ENCODE data around the gene B4GALT1. TPM values are rescaled to one million over a fixed set of nuclear protein-coding genes. Genes with fewer than 3 reads are reported as not detected.

B4GALT1 gene
- total RNA-seq, 1 experiment from 2014 or later, result 32.0 TPM

DNA sequence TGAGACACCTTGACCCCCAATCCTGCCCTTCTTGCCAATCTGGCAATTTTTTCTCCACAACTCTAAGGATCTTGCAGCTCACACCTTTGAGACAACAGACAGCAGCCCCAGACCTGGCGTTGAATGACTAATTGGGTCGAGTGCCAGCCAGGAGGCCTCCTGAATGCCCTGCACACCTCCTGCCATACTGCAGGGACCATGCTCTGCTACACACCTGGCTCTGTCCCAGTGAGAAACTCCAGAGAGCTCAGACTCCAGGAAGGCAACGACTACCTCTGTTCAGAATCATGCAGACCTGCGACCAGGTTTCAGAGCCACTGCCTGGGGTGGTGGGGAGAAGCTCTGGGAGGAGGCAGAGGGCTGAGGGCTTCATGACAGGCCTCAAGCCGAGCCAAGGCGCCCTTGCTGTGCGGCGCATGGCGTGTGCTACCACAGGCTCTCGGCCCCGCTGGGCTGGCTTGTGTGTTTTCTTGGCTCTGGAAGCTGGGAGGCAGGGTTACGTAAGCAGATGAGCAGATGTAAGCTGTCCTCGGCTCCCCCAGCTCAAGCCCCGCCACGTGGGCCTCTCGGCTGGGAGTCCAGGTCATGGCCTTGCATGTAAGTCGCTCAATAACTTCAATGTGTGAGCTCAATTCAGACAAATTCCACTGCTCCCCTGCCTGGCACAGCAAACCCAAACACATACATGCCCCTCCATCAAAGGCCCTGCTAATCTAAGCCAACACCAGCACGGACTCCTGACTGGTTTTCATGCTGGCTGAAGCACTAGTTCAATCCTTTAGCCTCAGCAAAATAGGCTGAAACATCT lies 27.5 kb downstream of the B4GALT1 start:
- Histone ChIP-seq H3K4me3 (ENCODE audit: low read depth, low read length, poor library complexity, severe bottlenecking) (no peak overlapping the region), H3K27me3 (replicated peaks; ENCODE audit: insufficient read depth, low read depth, low read length, poor library complexity) (no peaks in the 10 kb centered on the region), H3K27ac (ENCODE audit: low read depth, low read length, poor library complexity, severe bottlenecking) (peak overlapping the region; percentile 2), H3K9me3 (ENCODE audit: low read depth, low read length, poor library complexity, severe bottlenecking) (no peaks in the 10 kb centered on the region), H3K4me1 (ENCODE audit: insufficient read depth, low read length, poor library complexity, severe bottlenecking) (peaks cover 11% of the 10 kb centered on the region), H3K36me3 (ENCODE audit: insufficient read depth, low read length, poor library complexity, severe bottlenecking) (peaks cover 5% of the 10 kb centered on the region)
- no TSS peak for BruUV-seq (replicated peaks)
- TF ChIP-seq EZH2 (IDR thresholded peaks at IDR 0.05; ENCODE audit: borderline replicate concordance, low read depth, low read length, poor library complexity, severe bottlenecking), result no peak
- TF ChIP-seq, protein P1, sequence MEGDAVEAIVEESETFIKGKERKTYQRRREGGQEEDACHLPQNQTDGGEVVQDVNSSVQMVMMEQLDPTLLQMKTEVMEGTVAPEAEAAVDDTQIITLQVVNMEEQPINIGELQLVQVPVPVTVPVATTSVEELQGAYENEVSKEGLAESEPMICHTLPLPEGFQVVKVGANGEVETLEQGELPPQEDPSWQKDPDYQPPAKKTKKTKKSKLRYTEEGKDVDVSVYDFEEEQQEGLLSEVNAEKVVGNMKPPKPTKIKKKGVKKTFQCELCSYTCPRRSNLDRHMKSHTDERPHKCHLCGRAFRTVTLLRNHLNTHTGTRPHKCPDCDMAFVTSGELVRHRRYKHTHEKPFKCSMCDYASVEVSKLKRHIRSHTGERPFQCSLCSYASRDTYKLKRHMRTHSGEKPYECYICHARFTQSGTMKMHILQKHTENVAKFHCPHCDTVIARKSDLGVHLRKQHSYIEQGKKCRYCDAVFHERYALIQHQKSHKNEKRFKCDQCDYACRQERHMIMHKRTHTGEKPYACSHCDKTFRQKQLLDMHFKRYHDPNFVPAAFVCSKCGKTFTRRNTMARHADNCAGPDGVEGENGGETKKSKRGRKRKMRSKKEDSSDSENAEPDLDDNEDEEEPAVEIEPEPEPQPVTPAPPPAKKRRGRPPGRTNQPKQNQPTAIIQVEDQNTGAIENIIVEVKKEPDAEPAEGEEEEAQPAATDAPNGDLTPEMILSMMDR (conservative IDR thresholded peaks at IDR 0.05; ENCODE audit: low read depth, low read length), result no peak
- CTCF ChIA-PET, result no interaction called here
- intact Hi-C loops (cut with micrococcal nuclease; ENCODE audit: unreplicated experiment), result no loop called here
- POLR2A ChIA-PET (ENCODE audit: low non-redundant PET), result no interaction called here
- no peak for DNase-seq (ENCODE audit: low spot score)

DNA sequence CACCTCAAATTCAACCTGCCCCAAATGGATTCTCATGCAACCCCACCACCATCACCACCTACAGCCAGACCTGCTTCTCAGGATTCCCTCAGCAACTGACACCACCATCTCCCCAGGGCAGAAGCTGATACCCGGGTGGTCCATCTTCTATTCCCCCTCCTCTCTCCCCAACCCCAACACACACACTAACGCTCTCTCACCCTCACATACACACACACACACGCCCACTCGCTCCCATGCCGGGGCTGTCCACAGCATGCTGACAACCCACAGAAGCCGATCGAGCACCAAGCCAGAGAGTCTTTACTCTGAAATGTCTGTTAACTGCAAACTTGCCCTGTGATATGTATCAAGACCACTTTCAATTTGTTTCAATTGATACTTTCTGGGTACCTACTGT lies 28.4 kb downstream of the B4GALT1 start:
- H3K36me3 ChIP-seq (ENCODE audit: insufficient read depth, low read length, poor library complexity, severe bottlenecking), result peaks cover 9% of the 10 kb centered on the region
- POLR2A ChIA-PET (ENCODE audit: low non-redundant PET), result no interaction called here
- intact Hi-C loops (cut with micrococcal nuclease; ENCODE audit: unreplicated experiment), result no loop called here
- H3K9me3 ChIP-seq (ENCODE audit: low read depth, low read length, poor library complexity, severe bottlenecking), result no peaks in the 10 kb centered on the region
- no TSS peak for BruUV-seq (replicated peaks)
- TF ChIP-seq EZH2 (IDR thresholded peaks at IDR 0.05; ENCODE audit: borderline replicate concordance, low read depth, low read length, poor library complexity, severe bottlenecking), result no peak
- TF ChIP-seq, protein P1 (conservative IDR thresholded peaks at IDR 0.05; ENCODE audit: low read depth, low read length), result no peak
- H3K27me3 ChIP-seq (replicated peaks; ENCODE audit: insufficient read depth, low read depth, low read length, poor library complexity), result no peaks in the 10 kb centered on the region
- H3K27ac ChIP-seq (ENCODE audit: low read depth, low read length, poor library complexity, severe bottlenecking), result no peak overlapping the region
- H3K4me1 ChIP-seq (ENCODE audit: insufficient read depth, low read length, poor library complexity, severe bottlenecking), result peaks cover 11% of the 10 kb centered on the region
- CTCF ChIA-PET, result no interaction called here
- DNase-seq (ENCODE audit: low spot score), result no peak
- no peak overlapping the region for H3K4me3 ChIP-seq (ENCODE audit: low read depth, low read length, poor library complexity, severe bottlenecking)

DNA sequence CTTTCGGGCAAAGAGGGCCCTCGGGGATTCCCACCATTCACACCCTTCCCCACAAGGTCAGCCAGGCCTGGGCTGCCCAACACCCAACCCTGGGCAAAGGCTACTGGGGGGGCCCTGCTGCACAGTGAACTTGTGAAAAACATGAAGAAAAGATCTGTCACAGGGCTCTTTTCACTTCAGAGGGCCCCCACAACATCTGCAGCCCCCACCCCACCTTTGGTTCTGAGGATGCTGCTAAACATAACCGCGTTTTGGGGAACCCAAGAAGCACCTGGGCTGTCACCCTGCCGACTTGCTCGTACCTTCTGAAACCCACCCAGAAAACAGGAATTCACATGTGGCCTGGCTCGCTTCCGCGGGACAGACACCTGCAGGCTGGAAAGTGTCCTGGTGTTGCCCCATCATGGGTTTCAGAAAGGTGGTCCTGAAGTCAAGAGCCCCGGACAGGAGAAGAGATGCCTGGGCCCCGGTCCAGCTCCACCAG lies 29.3 kb downstream of the B4GALT1 start:
- POLR2A ChIA-PET (ENCODE audit: low non-redundant PET), result no interaction called here
- no peaks in the 10 kb centered on the region for H3K27me3 ChIP-seq (replicated peaks; ENCODE audit: insufficient read depth, low read depth, low read length, poor library complexity)
- H3K27ac ChIP-seq (ENCODE audit: low read depth, low read length, poor library complexity, severe bottlenecking), result no peak overlapping the region
- no peak overlapping the region for H3K4me3 ChIP-seq (ENCODE audit: low read depth, low read length, poor library complexity, severe bottlenecking)
- no peak for TF ChIP-seq EZH2 (IDR thresholded peaks at IDR 0.05; ENCODE audit: borderline replicate concordance, low read depth, low read length, poor library complexity, severe bottlenecking)
- TF ChIP-seq, protein P1 (conservative IDR thresholded peaks at IDR 0.05; ENCODE audit: low read depth, low read length), result no peak
- no TSS peak for BruUV-seq (replicated peaks)
- H3K36me3 ChIP-seq (ENCODE audit: insufficient read depth, low read length, poor library complexity, severe bottlenecking), result peaks cover 14% of the 10 kb centered on the region
- peaks cover 11% of the 10 kb centered on the region for H3K4me1 ChIP-seq (ENCODE audit: insufficient read depth, low read length, poor library complexity, severe bottlenecking)
- CTCF ChIA-PET, result no interaction called here
- DNase-seq (ENCODE audit: low spot score), result no peak
- intact Hi-C loops (cut with micrococcal nuclease; ENCODE audit: unreplicated experiment), result no loop called here
- no peaks in the 10 kb centered on the region for H3K9me3 ChIP-seq (ENCODE audit: low read depth, low read length, poor library complexity, severe bottlenecking)
